ENCODE results near the gene FANCM. TPM values are rescaled to one million over a fixed set of nuclear protein-coding genes. Genes with fewer than 3 reads are reported as not detected.

FANCM gene
- total RNA-seq, 1 donor from 2014 or later: 9.9 TPM

DNA sequence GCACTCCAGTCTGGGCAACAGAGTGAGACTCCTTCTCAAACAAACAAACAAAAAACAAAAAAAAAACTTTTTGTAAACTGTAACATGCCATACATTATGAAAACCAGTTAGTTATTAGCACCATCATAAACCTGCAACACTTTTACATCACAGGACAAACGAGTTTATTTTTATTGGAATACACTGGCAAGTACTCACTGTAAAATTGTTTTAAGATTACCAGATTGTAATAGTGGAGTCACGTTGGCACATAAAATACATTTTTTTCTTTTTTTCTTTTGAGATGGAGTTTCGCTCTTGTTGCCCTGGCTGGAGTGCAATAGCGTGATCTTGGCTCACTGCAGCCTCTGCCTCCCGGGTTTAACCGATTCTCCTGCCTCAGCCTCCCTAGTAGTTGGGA lies 17.1 kb upstream of the FANCM start:
- no peaks in the 10 kb centered on the region for H3K4me1 Mint-ChIP-seq (ENCODE audit: unreplicated experiment)
- H3K36me3 Mint-ChIP-seq (ENCODE audit: low read depth, unreplicated experiment): peaks cover 22% of the 10 kb centered on the region
- H3K27me3 Mint-ChIP-seq (ENCODE audit: unreplicated experiment): no peaks in the 10 kb centered on the region
- TF ChIP-seq, protein P1, sequence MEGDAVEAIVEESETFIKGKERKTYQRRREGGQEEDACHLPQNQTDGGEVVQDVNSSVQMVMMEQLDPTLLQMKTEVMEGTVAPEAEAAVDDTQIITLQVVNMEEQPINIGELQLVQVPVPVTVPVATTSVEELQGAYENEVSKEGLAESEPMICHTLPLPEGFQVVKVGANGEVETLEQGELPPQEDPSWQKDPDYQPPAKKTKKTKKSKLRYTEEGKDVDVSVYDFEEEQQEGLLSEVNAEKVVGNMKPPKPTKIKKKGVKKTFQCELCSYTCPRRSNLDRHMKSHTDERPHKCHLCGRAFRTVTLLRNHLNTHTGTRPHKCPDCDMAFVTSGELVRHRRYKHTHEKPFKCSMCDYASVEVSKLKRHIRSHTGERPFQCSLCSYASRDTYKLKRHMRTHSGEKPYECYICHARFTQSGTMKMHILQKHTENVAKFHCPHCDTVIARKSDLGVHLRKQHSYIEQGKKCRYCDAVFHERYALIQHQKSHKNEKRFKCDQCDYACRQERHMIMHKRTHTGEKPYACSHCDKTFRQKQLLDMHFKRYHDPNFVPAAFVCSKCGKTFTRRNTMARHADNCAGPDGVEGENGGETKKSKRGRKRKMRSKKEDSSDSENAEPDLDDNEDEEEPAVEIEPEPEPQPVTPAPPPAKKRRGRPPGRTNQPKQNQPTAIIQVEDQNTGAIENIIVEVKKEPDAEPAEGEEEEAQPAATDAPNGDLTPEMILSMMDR (IDR thresholded peaks at IDR 0.05; ENCODE audit: unreplicated experiment): no peak
- H3K4me3 Mint-ChIP-seq (ENCODE audit: unreplicated experiment): no peak overlapping the region
- no peaks in the 10 kb centered on the region for H3K9me3 Mint-ChIP-seq (ENCODE audit: unreplicated experiment)
- no peak for DNase-seq (ENCODE audit: low spot score)
- H3K27ac Mint-ChIP-seq (ENCODE audit: unreplicated experiment): no peak overlapping the region

DNA sequence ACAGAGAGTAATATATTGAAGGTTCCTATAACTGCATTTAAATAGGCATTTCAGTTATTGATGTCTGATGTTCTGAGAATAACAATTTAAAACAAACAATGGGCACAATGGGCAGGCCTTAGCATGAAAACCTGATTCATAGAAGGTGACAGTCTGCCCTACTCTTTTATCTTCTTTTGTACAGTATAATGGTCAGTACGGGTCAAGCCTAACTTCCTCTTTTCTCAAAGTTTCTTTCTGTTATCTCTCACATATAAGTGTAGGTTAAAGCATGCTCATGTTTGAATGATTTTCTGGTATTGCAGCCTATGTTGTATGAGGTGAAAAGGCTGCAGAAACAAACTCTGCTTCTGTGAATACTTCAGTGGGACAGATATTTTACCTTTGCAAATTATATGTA lies 15.6 kb upstream of the FANCM start:
- TF ChIP-seq, protein P1 (IDR thresholded peaks at IDR 0.05; ENCODE audit: unreplicated experiment): no peak
- Mint-ChIP-seq H3K4me3 (ENCODE audit: unreplicated experiment) (no peak overlapping the region), H3K36me3 (ENCODE audit: low read depth, unreplicated experiment) (peaks cover 28% of the 10 kb centered on the region), H3K9me3 (ENCODE audit: unreplicated experiment) (no peaks in the 10 kb centered on the region), H3K4me1 (ENCODE audit: unreplicated experiment) (no peaks in the 10 kb centered on the region), H3K27me3 (ENCODE audit: unreplicated experiment) (no peaks in the 10 kb centered on the region), H3K27ac (ENCODE audit: unreplicated experiment) (no peak overlapping the region)
- DNase-seq (ENCODE audit: low spot score): no peak

DNA sequence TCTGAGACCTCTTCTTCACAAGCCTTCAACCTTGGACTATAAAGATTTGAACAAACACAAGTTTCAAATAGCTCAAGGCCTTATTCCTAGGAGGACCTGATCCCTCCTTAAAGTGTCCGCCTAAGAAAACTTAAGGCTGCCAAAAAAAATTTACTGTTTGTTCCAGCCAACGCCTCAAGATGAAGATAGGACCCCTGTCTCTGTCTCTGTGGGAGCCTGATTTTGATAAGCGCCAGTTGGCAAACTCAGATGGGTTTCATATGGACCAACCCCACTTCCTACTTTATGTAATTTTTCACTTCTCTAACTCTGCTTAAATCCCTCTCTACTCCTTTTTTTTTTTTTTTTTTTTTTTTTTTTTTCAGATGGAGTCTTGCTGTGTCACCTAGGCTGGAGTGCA lies 12.5 kb upstream of the FANCM start:
- H3K36me3 Mint-ChIP-seq (ENCODE audit: low read depth, unreplicated experiment): peaks cover 23% of the 10 kb centered on the region
- H3K27ac Mint-ChIP-seq (ENCODE audit: unreplicated experiment): no peak overlapping the region
- TF ChIP-seq, protein P1 (IDR thresholded peaks at IDR 0.05; ENCODE audit: unreplicated experiment): no peak
- H3K27me3 Mint-ChIP-seq (ENCODE audit: unreplicated experiment): no peaks in the 10 kb centered on the region
- no peak for DNase-seq (ENCODE audit: low spot score)
- no peaks in the 10 kb centered on the region for H3K4me1 Mint-ChIP-seq (ENCODE audit: unreplicated experiment)
- no peaks in the 10 kb centered on the region for H3K9me3 Mint-ChIP-seq (ENCODE audit: unreplicated experiment)
- H3K4me3 Mint-ChIP-seq (ENCODE audit: unreplicated experiment): no peak overlapping the region

DNA sequence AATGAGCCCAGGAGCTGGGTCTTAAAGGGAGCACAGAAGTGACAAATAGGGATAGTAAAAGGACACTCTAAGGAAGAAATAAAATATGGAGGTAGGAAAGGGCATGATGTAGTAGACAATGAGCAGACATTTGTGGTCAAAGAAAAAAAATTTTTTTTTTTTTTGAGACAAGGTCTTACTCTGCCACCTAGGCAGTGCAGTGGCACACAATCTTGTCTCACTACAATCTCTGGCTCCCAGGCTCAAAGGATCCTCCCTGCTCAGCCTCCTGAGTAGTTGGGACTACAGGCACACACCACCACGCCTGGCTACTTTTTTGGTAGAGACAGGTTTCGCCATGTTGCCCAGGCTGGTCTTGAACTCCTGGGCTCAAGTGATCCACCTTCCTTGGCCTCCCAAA lies 10.0 kb upstream of the FANCM start:
- DNase-seq (ENCODE audit: low spot score): no peak
- Mint-ChIP-seq H3K27ac (ENCODE audit: unreplicated experiment) (no peak overlapping the region), H3K36me3 (ENCODE audit: low read depth, unreplicated experiment) (peaks cover 16% of the 10 kb centered on the region), H3K9me3 (ENCODE audit: unreplicated experiment) (no peaks in the 10 kb centered on the region), H3K4me1 (ENCODE audit: unreplicated experiment) (no peaks in the 10 kb centered on the region), H3K27me3 (ENCODE audit: unreplicated experiment) (no peaks in the 10 kb centered on the region), H3K4me3 (ENCODE audit: unreplicated experiment) (no peak overlapping the region)
- TF ChIP-seq, protein P1 (IDR thresholded peaks at IDR 0.05; ENCODE audit: unreplicated experiment): no peak

DNA sequence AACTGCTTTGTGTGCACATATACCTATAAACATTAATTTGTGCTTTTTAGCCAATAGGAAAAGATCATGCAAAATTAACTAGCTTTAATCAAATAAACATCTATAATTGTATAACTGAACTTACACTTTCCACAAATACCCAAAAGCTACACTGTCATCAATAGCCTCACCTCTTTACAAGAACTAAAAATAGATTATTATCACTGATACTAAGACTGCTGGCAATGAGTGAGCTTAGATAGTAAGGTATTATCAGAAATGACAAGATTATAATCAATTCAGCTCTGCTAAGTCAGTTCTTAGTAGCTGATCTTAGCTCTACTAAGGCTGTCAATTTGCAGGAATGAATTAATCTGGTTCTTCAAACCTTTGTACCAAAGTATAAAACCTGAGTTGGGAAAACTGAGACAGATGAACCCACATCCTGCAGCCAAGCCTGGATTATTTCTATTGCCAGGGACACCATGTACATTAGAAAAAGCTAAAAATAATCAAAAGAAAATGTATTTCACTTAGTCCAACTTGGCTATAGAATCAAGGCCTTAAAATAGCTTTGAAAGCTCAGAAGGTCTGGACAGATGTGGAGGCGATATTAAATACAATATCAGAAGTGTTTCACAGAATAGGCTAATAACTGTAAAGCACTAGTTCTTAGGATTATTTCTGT lies 6.6 kb upstream of the FANCM start:
- no peak overlapping the region for H3K27ac Mint-ChIP-seq (ENCODE audit: unreplicated experiment)
- no peaks in the 10 kb centered on the region for H3K9me3 Mint-ChIP-seq (ENCODE audit: unreplicated experiment)
- peaks cover 11% of the 10 kb centered on the region for H3K36me3 Mint-ChIP-seq (ENCODE audit: low read depth, unreplicated experiment)
- TF ChIP-seq, protein P1 (IDR thresholded peaks at IDR 0.05; ENCODE audit: unreplicated experiment): no peak
- no peak for DNase-seq (ENCODE audit: low spot score)
- no peak overlapping the region for H3K4me3 Mint-ChIP-seq (ENCODE audit: unreplicated experiment)
- peaks cover 6% of the 10 kb centered on the region for H3K4me1 Mint-ChIP-seq (ENCODE audit: unreplicated experiment)
- no peaks in the 10 kb centered on the region for H3K27me3 Mint-ChIP-seq (ENCODE audit: unreplicated experiment)
